Omental fat pad (tissue), 4 donors: ENCODE data around the gene CENPP. TPM values are rescaled to one million over a fixed set of nuclear protein-coding genes. Genes with fewer than 3 reads are reported as not detected.

Source experiments
- ATAC-seq: fragments of 150-250 bp; one replicate; pipeline ENCODE4 v1.9.1; 2016; ENCODE audit warnings: mild to moderate bottlenecking, moderate library complexity; ENCODE audit not compliant: low FRiP score
- DNase-seq: peaks from one replicate; pipeline ENCODE4 v3.0.0-alpha.2; 2019; ENCODE audit warnings: low spot score
- CTCF ChIP-seq, 3 donors: fragments of 450-650 bp; IDR thresholded peaks; one replicate each; pipeline ENCODE4 v1.5.1; 2016 to 2017; ENCODE audit warnings: antibody characterized with exemption in 3 of 3, mild to moderate bottlenecking in 3 of 3, moderate library complexity in 2 of 3
- total RNA-seq, 4 donors: library from RNA; depleted of rRNA; stranded (reverse); fragments of >200 nt; gene quantifications; one replicate each; pipeline ENCODE4 v1.1.0, GENCODE V29; 2016

The CENPP gene
- total RNA-seq, 4 donors from 2014 or later, result 1.2 to 7.0 (median 5.6) TPM

GRCh38 chr9:92414566-92414965 lies 88.8 kb downstream of the CENPP start:
- ATAC-seq, result no peak
- TF ChIP-seq CTCF (IDR thresholded peaks at IDR 0.05), result no peak
- DNase-seq, result no peak

- TF ChIP-seq CTCF (IDR thresholded peaks at IDR 0.05), result no peak
- DNase-seq, result no peak
- ATAC-seq, result no peak
Measured at GRCh38 chr9:92422611-92423338, 97.0 kb downstream of the CENPP start.

- TF ChIP-seq CTCF (IDR thresholded peaks at IDR 0.05), result no peak
- no peak for DNase-seq
- ATAC-seq, result no peak
Measured at GRCh38 chr9:92423612-92424011, 97.9 kb downstream of the CENPP start.

GRCh38 chr9:92424340-92424739 lies 98.6 kb downstream of the CENPP start, which contains the start of gene OMD:
TSS of gene OMD (minus strand) at chr9:92424471. CDS start at chr9:92417558, 6,913 bp downstream.
- ATAC-seq (no peak), DNase-seq (no peak)
- TF ChIP-seq CTCF (IDR thresholded peaks at IDR 0.05), result no peak

GRCh38 chr9:92425474-92425873 lies 99.7 kb downstream of the CENPP start:
- TF ChIP-seq CTCF (IDR thresholded peaks at IDR 0.05), result no peak
- DNase-seq (no peak), ATAC-seq (no peak)

GRCh38 chr9:92426501-92427145 lies 100.9 kb downstream of the CENPP start:
- ATAC-seq (no peak), DNase-seq (no peak)
- no peak for TF ChIP-seq CTCF (IDR thresholded peaks at IDR 0.05)

GRCh38 chr9:92429836-92430235 lies 104.1 kb downstream of the CENPP start:
- ATAC-seq, result no peak

More at GRCh38 chr9:92429836-92430235, 104.1 kb downstream of the CENPP start:
- no peak for DNase-seq
- TF ChIP-seq CTCF (IDR thresholded peaks at IDR 0.05), result no peak
